GM19452 (cell line): ENCODE measurements around the gene FOLR1.
"Not testable (repeated sequence)": the region's sequence is repeated elsewhere in the genome, so short reads cannot be mapped to it uniquely, and the experiment has no call there.

Source experiments
- ATAC-seq: cut with Tn5 transposase; IDR thresholded peaks from one replicate; pipeline ENCODE4 v1.9.1; 2021; ENCODE audit not compliant: unreplicated experiment

Gene FOLR1

DNA sequence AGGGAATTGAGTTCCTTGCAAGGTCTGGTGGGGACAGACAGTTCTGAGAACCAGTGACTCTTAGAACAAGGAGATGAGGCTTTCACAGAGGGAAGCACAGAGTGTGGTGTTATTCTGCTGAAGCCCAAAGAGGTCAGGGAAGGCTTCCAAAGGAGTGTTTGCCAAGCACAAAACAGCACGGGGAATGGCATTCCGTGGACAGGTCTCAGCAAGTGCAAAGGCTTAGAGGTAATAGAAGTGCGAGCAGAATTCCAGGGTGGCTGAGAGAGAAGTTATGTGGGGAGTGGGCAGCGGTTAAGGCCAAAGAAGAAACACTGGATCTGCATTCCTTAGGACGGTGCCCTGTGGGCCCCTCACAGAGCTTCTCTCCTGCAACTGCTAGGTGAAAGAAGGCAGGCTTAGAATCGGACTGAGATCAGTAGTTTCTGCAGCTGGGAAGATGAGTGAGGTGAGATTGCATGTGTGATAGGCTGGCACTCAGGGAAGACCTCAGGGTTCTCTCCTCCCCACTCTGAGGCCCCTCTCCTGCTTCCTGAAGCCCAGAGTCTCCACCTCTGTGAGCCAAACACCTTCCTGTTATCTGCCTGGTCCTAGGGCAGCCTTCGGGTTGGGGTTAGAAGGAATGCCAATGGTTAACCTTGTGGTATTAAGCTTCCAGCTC, 10.9 kb upstream of the FOLR1 start:
- ATAC-seq = not testable (repeated sequence)

- not testable (repeated sequence) for ATAC-seq
Observed at GRCh38 chr11:72181553-72181958, 10.4 kb upstream of the FOLR1 start.

- no peak for ATAC-seq
Observed at GRCh38 chr11:72188267-72188666, 3.7 kb upstream of the FOLR1 start.

- no peak for ATAC-seq
Observed at GRCh38 chr11:72189455-72190250, 2.3 kb upstream of the FOLR1 start.

GRCh38 chr11:72190631-72191071, 1.3 kb upstream of the FOLR1 start:
- no peak for ATAC-seq

GRCh38 chr11:72195518-72196270, 3.8 kb downstream of the FOLR1 start:
- no peak for ATAC-seq

GRCh38 chr11:72201445-72201844, 9.5 kb downstream of the FOLR1 start:
- not testable (repeated sequence) for ATAC-seq

GRCh38 chr11:72202571-72202970, 10.6 kb downstream of the FOLR1 start:
- no peak for ATAC-seq

GRCh38 chr11:72203163-72203562, 11.2 kb downstream of the FOLR1 start:
- ATAC-seq = no peak

- no peak for ATAC-seq
Observed at GRCh38 chr11:72204886-72205285, 12.9 kb downstream of the FOLR1 start.

- not testable (repeated sequence) for ATAC-seq
Observed at GRCh38 chr11:72206794-72207193, 14.9 kb downstream of the FOLR1 start.

GRCh38 chr11:72208281-72208680, 16.3 kb downstream of the FOLR1 start:
- ATAC-seq = no peak

- ATAC-seq = no peak
Observed at GRCh38 chr11:72209101-72209500, 17.2 kb downstream of the FOLR1 start.

- no peak for ATAC-seq
Observed at GRCh38 chr11:72216638-72217037, 24.7 kb downstream of the FOLR1 start, which contains the start of gene FOLR2. Gene FOLR2, plus strand, starts transcription at chr11:72216794. Its CDS starts 1,791 bp downstream, at chr11:72218585.

DNA sequence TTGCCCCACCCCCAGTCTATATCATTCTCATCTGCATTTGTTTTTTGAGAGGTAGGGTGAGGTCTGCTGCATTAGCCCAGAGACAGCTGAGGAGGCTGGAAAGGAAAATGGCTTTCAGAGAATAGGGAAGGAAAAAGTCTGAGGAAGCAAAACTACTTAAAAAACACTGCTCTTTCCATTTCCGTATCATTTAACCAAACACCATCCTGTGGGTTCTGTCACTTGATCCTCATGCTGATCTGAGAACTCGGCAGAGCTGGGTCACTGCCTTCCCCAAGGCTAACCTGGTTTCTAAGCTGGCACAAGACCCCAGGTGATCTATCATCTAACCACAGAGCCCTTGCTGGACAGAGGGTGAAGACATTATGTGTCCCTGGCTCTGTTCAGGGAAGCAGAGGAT, 25.9 kb downstream of the FOLR1 start:
- ATAC-seq = no peak

DNA sequence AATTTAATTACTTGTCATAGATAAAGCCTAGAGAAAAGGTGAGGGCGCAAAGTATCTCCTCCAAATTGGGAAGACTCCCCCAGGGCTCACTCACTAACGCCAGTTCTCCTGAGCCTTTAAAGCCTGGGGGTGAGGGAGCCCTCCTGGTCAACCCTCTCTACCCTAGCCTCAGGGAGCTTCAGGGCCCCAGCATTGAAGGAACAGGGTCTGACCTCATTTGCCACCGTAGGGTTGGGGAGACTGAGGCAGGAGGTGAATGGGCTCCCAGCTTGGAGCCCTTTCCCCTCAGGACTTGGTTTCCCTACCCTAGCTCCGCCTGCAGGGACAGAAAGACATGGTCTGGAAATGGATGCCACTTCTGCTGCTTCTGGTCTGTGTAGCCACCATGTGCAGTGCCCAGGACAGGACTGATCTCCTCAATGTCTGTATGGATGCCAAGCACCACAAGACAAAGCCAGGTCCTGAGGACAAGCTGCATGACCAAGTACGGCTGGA, 26.4 kb downstream of the FOLR1 start:
- no peak for ATAC-seq

- ATAC-seq = no peak
Observed at GRCh38 chr11:72220696-72221363, 28.9 kb downstream of the FOLR1 start.

- ATAC-seq = no peak
Observed at GRCh38 chr11:72221386-72222075, 29.6 kb downstream of the FOLR1 start.

DNA sequence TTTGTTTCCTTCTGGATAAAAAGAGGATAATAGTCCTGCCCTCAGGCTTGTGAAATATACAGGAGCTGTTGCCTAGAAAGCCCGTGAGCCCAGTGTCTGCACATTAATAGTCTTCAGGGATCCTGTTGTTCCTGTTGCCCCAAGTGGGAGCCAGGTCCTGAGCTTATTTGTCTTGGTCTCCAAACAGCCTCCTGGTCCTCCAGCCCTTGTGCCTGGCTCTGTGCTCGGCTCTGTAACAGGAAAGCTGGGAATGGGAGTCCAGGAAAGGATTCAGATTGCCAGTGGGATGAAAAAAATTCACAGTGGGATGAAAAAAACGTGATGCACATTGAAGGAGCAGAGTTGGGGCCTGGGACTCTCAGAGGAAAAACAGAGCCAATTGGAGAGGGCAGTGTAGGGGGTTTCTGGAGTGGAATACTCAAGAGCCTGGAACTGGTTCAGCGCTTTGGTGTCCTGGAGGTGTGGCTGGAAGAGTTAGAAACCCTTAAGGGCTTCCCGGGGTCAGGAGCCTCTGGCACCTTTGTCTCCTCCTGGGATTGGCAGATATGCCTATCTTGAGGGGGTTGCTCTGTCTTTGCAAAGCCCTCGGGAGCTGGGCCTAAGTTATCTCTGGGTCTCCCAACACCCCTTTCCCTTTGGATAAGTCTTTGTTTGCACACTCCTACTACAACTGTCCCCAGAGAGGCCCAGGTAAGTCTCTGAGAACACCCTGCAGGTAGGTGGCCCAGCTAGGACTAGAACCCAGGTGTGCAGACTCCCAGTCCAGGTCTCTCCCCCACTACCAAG, 30.4 kb downstream of the FOLR1 start:
- ATAC-seq = no peak
